ENCODE data around the gene DIAPH3.

DIAPH3 gene

GRCh38 chr13:59865398-59865797, 298.3 kb downstream of the DIAPH3 start:
- DNase-seq (ENCODE audit: low spot score): no peak

GRCh38 chr13:59863621-59864020, 300.1 kb downstream of the DIAPH3 start:
- no peak for DNase-seq (ENCODE audit: low spot score)

- DNase-seq (ENCODE audit: low spot score): no peak
These were observed 302.1 kb downstream of the DIAPH3 start for GRCh38 chr13:59861676-59862075.

- no peak for DNase-seq (ENCODE audit: low spot score)
These were observed 307.4 kb downstream of the DIAPH3 start for GRCh38 chr13:59856281-59856810.

- DNase-seq (ENCODE audit: low spot score): no peak
These were observed 316.7 kb downstream of the DIAPH3 start for GRCh38 chr13:59846845-59847620.

- no peak for DNase-seq (ENCODE audit: low spot score)
These were observed 320.7 kb downstream of the DIAPH3 start for GRCh38 chr13:59843040-59843439.

- no peak for DNase-seq (ENCODE audit: low spot score)
These were observed 321.2 kb downstream of the DIAPH3 start for GRCh38 chr13:59842507-59842906.

GRCh38 chr13:59839186-59839585, 324.5 kb downstream of the DIAPH3 start:
- no peak for DNase-seq (ENCODE audit: low spot score)

- DNase-seq (ENCODE audit: low spot score): no peak
These were observed 326.6 kb downstream of the DIAPH3 start for GRCh38 chr13:59837101-59837500.

GRCh38 chr13:59835569-59835968, 328.2 kb downstream of the DIAPH3 start:
- DNase-seq (ENCODE audit: low spot score): no peak

- no peak for DNase-seq (ENCODE audit: low spot score)
These were observed 328.9 kb downstream of the DIAPH3 start for GRCh38 chr13:59834801-59835200.

GRCh38 chr13:59829690-59830089, 334.0 kb downstream of the DIAPH3 start:
- DNase-seq (ENCODE audit: low spot score): no peak

- DNase-seq (ENCODE audit: low spot score): no peak
These were observed 340.2 kb downstream of the DIAPH3 start for GRCh38 chr13:59823486-59823885.

GRCh38 chr13:59809564-59809963, 354.2 kb downstream of the DIAPH3 start:
- DNase-seq (ENCODE audit: low spot score): no peak

- DNase-seq (ENCODE audit: low spot score): no peak
These were observed 356.9 kb downstream of the DIAPH3 start for GRCh38 chr13:59806801-59807200.

- no peak for DNase-seq (ENCODE audit: low spot score)
These were observed 362.4 kb downstream of the DIAPH3 start for GRCh38 chr13:59801107-59801880.

- DNase-seq (ENCODE audit: low spot score): no peak
These were observed 370.6 kb downstream of the DIAPH3 start for GRCh38 chr13:59793107-59793506.

- DNase-seq (ENCODE audit: low spot score): no peak
These were observed 373.1 kb downstream of the DIAPH3 start for GRCh38 chr13:59790626-59791025.

- DNase-seq (ENCODE audit: low spot score): no peak
These were observed 374.2 kb downstream of the DIAPH3 start for GRCh38 chr13:59789558-59789957.

- no peak for DNase-seq (ENCODE audit: low spot score)
These were observed 376.0 kb downstream of the DIAPH3 start for GRCh38 chr13:59787679-59788078.

GRCh38 chr13:59782696-59783095, 381.0 kb downstream of the DIAPH3 start:
- no peak for DNase-seq (ENCODE audit: low spot score)

GRCh38 chr13:59780058-59780457, 383.7 kb downstream of the DIAPH3 start:
- no peak for DNase-seq (ENCODE audit: low spot score)

Measured in HuH-7 (cell line).